Measurements from ENCODE around the gene ATP9B.
"Not testable (repeated sequence)": the region's sequence is repeated elsewhere in the genome, so short reads cannot be mapped to it uniquely, and the experiment has no call there.

- TF ChIP-seq, protein P1, sequence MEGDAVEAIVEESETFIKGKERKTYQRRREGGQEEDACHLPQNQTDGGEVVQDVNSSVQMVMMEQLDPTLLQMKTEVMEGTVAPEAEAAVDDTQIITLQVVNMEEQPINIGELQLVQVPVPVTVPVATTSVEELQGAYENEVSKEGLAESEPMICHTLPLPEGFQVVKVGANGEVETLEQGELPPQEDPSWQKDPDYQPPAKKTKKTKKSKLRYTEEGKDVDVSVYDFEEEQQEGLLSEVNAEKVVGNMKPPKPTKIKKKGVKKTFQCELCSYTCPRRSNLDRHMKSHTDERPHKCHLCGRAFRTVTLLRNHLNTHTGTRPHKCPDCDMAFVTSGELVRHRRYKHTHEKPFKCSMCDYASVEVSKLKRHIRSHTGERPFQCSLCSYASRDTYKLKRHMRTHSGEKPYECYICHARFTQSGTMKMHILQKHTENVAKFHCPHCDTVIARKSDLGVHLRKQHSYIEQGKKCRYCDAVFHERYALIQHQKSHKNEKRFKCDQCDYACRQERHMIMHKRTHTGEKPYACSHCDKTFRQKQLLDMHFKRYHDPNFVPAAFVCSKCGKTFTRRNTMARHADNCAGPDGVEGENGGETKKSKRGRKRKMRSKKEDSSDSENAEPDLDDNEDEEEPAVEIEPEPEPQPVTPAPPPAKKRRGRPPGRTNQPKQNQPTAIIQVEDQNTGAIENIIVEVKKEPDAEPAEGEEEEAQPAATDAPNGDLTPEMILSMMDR (IDR thresholded peaks at IDR 0.05), result not testable (repeated sequence)
- not testable (repeated sequence) for TF ChIP-seq POLR2A (IDR thresholded peaks at IDR 0.05)
These were observed 202.6 kb downstream of the ATP9B start for GRCh38 chr18:79271812-79272211.

Data from right lobe of liver (tissue), 4 donors.